ENCODE data around the gene SEMA3C. TPM values are rescaled to one million over a fixed set of nuclear protein-coding genes. Genes with fewer than 3 reads are reported as not detected.

SEMA3C gene
- total and polyA plus RNA-seq, 2 experiments from 2014 or later: 34.8 to 134 TPM

- Histone ChIP-seq H3K4me1 (ENCODE audit: insufficient read depth) (no peaks in the 10 kb centered on the region), H3K9me2 (replicated peaks; ENCODE audit: insufficient read depth) (no peaks in the 10 kb centered on the region), H3K4me2 (no peak overlapping the region), H3K27ac (no peak overlapping the region), H3K27me3 (no peaks in the 10 kb centered on the region), H4K20me1 (ENCODE audit: insufficient read depth, poor library complexity, severe bottlenecking) (no peaks in the 10 kb centered on the region), H3K9me3 (ENCODE audit: low read depth) (no peaks in the 10 kb centered on the region), H3K79me2 (no peaks in the 10 kb centered on the region), H2AFZ (no peak overlapping the region), H3K36me3 (replicated peaks; ENCODE audit: insufficient read depth, low read depth) (no peaks in the 10 kb centered on the region), H3K4me3 (no peak overlapping the region)
- WGBS (ENCODE audit: low lambda C conversion rate, missing lambda C conversion rate): 62% methylated on average over 2 of the region's 2 CpGs
- TF ChIP-seq EZH2phosphoT487 (IDR thresholded peaks at IDR 0.05; ENCODE audit: low read depth, severe bottlenecking, unreplicated experiment) (no peak), CTCF (IDR thresholded peaks at IDR 0.05; ENCODE audit: poor library complexity) (no peak), EZH2 (IDR thresholded peaks at IDR 0.05; ENCODE audit: borderline replicate concordance) (no peak)
- DNase-seq (ENCODE audit: low spot score): no peak
These were observed 207.3 kb downstream of the SEMA3C start for GRCh38 chr7:80711531-80711930.

GRCh38 chr7:80708123-80708522 lies 210.7 kb downstream of the SEMA3C start:
- WGBS (ENCODE audit: low lambda C conversion rate, missing lambda C conversion rate): 64% methylated on average over 2 of the region's 2 CpGs
- no peak overlapping the region for H3K4me2 ChIP-seq
- no peaks in the 10 kb centered on the region for H4K20me1 ChIP-seq (ENCODE audit: insufficient read depth, poor library complexity, severe bottlenecking)
- no peaks in the 10 kb centered on the region for H3K9me2 ChIP-seq (replicated peaks; ENCODE audit: insufficient read depth)
- no peak overlapping the region for H2AFZ ChIP-seq
- H3K27me3 ChIP-seq: no peaks in the 10 kb centered on the region
- no peaks in the 10 kb centered on the region for H3K36me3 ChIP-seq (replicated peaks; ENCODE audit: insufficient read depth, low read depth)
- H3K4me3 ChIP-seq: no peak overlapping the region
- H3K27ac ChIP-seq: no peak overlapping the region
- H3K4me1 ChIP-seq (ENCODE audit: insufficient read depth): no peaks in the 10 kb centered on the region
- H3K9me3 ChIP-seq (ENCODE audit: low read depth): no peaks in the 10 kb centered on the region
- TF ChIP-seq EZH2 (IDR thresholded peaks at IDR 0.05; ENCODE audit: borderline replicate concordance): no peak
- DNase-seq (ENCODE audit: low spot score): no peak
- no peaks in the 10 kb centered on the region for H3K79me2 ChIP-seq

GRCh38 chr7:80707318-80707717 lies 211.5 kb downstream of the SEMA3C start:
- 89% methylated on average over 1 of the region's 1 CpG for WGBS (ENCODE audit: low lambda C conversion rate, missing lambda C conversion rate)
- H4K20me1 ChIP-seq (ENCODE audit: insufficient read depth, poor library complexity, severe bottlenecking): no peaks in the 10 kb centered on the region
- H3K4me2 ChIP-seq: no peak overlapping the region
- no peaks in the 10 kb centered on the region for H3K9me3 ChIP-seq (ENCODE audit: low read depth)
- DNase-seq (ENCODE audit: low spot score): no peak
- no peaks in the 10 kb centered on the region for H3K36me3 ChIP-seq (replicated peaks; ENCODE audit: insufficient read depth, low read depth)
- no peak for TF ChIP-seq EZH2phosphoT487 (IDR thresholded peaks at IDR 0.05; ENCODE audit: low read depth, severe bottlenecking, unreplicated experiment)
- TF ChIP-seq CTCF (IDR thresholded peaks at IDR 0.05; ENCODE audit: poor library complexity): no peak
- TF ChIP-seq EZH2 (IDR thresholded peaks at IDR 0.05; ENCODE audit: borderline replicate concordance): no peak
- H3K4me3 ChIP-seq: no peak overlapping the region
- no peaks in the 10 kb centered on the region for H3K4me1 ChIP-seq (ENCODE audit: insufficient read depth)
- no peaks in the 10 kb centered on the region for H3K27me3 ChIP-seq
- H3K27ac ChIP-seq: no peak overlapping the region
- no peaks in the 10 kb centered on the region for H3K79me2 ChIP-seq
- H2AFZ ChIP-seq: no peak overlapping the region
- no peaks in the 10 kb centered on the region for H3K9me2 ChIP-seq (replicated peaks; ENCODE audit: insufficient read depth)

- no peaks in the 10 kb centered on the region for H3K9me2 ChIP-seq (replicated peaks; ENCODE audit: insufficient read depth)
- H3K27ac ChIP-seq: no peak overlapping the region
- no peak overlapping the region for H3K4me2 ChIP-seq
- H2AFZ ChIP-seq: no peak overlapping the region
- 49% methylated on average over 2 of the region's 2 CpGs for WGBS (ENCODE audit: low lambda C conversion rate, missing lambda C conversion rate)
- no peaks in the 10 kb centered on the region for H3K79me2 ChIP-seq
- H3K4me3 ChIP-seq: no peak overlapping the region
- H3K36me3 ChIP-seq (replicated peaks; ENCODE audit: insufficient read depth, low read depth): no peaks in the 10 kb centered on the region
- peaks cover 5% of the 10 kb centered on the region for H3K4me1 ChIP-seq (ENCODE audit: insufficient read depth)
- no peaks in the 10 kb centered on the region for H4K20me1 ChIP-seq (ENCODE audit: insufficient read depth, poor library complexity, severe bottlenecking)
- no peaks in the 10 kb centered on the region for H3K9me3 ChIP-seq (ENCODE audit: low read depth)
- DNase-seq (ENCODE audit: low spot score): no peak
- no peaks in the 10 kb centered on the region for H3K27me3 ChIP-seq
- TF ChIP-seq CTCF (IDR thresholded peaks at IDR 0.05; ENCODE audit: poor library complexity) (no peak), EZH2phosphoT487 (IDR thresholded peaks at IDR 0.05; ENCODE audit: low read depth, severe bottlenecking, unreplicated experiment) (no peak)
These were observed 213.6 kb downstream of the SEMA3C start for GRCh38 chr7:80705130-80705781.
